HepG2 (cell line): ENCODE data around the gene KIAA0232.

Source experiments
- FOSL2 ChIP-seq: sonication (generic); formaldehyde crosslinking; IDR thresholded peaks from 2 replicates; pipeline ENCODE4 v1.4.0; 2020; ENCODE audit warnings: missing genetic modification reagents
- FOXJ3 ChIP-seq: sonication (generic); formaldehyde crosslinking; IDR thresholded peaks from 2 replicates; pipeline ENCODE4 v1.4.0; 2020; ENCODE audit warnings: missing genetic modification reagents, mild to moderate bottlenecking, borderline replicate concordance
- GABPA ChIP-seq, 2 experiments: IDR thresholded peaks; 2 replicates each; pipeline ENCODE4 v1.6.1; 2011 to 2016; ENCODE audit warnings: low read depth in 2 of 2, low read length in 1 of 2, missing biosample characterization in 1 of 2, missing genetic modification characterization in 1 of 2
- JUNB ChIP-seq: sonication (generic); formaldehyde crosslinking; IDR thresholded peaks from 2 replicates; pipeline ENCODE4 v1.8.0; 2022; ENCODE audit warnings: missing genetic modification reagents, mild to moderate bottlenecking, borderline replicate concordance
- PCBP2 ChIP-seq: fragments of 200-400 bp; formaldehyde crosslinking; optimal IDR thresholded peaks from 2 replicates; pipeline ENCODE3; 2018; ENCODE audit warnings: low read length, low read depth; ENCODE audit not compliant: poor library complexity, severe bottlenecking
- POLR2A ChIP-seq, 2 experiments: IDR thresholded peaks; 2 replicates each; pipeline ENCODE4 v1.6.1; 2011; ENCODE audit warnings: low read depth in 2 of 2, low read length in 2 of 2, mild to moderate bottlenecking in 1 of 2, moderate library complexity in 1 of 2; ENCODE audit not compliant: insufficient read depth in 1 of 2
- RBM22 ChIP-seq: fragments of 200-400 bp; formaldehyde crosslinking; optimal IDR thresholded peaks from 2 replicates; pipeline ENCODE3; 2017; ENCODE audit warnings: mild to moderate bottlenecking, low read length, moderate library complexity
- RXRB ChIP-seq: IDR thresholded peaks from 2 replicates; pipeline ENCODE4 v1.6.1; 2016; ENCODE audit warnings: borderline replicate concordance, missing genetic modification reagents, missing compliant biosample characterization
- SUZ12 ChIP-seq: fragments of 150-350 bp; IDR thresholded peaks from 2 replicates; pipeline ENCODE4 v1.6.1; 2014; ENCODE audit warnings: low read depth, low read length
- ZNF263 ChIP-seq: sonication (generic); formaldehyde crosslinking; IDR thresholded peaks from 2 replicates; pipeline ENCODE4 v1.4.0; 2020; ENCODE audit warnings: missing genetic modification reagents
- ZNF670 ChIP-seq: sonication (generic); formaldehyde crosslinking; IDR thresholded peaks from 2 replicates; pipeline ENCODE4 v1.8.0; 2022; ENCODE audit warnings: mild to moderate bottlenecking, missing genetic modification reagents, borderline replicate concordance
- ZNF784 ChIP-seq: sonication (generic); formaldehyde crosslinking; IDR thresholded peaks from 2 replicates; pipeline ENCODE4 v1.5.1; 2020; ENCODE audit warnings: missing genetic modification reagents, mild to moderate bottlenecking, borderline replicate concordance
- ZSCAN30 ChIP-seq: sonication (generic); formaldehyde crosslinking; IDR thresholded peaks from 2 replicates; pipeline ENCODE4 v1.5.0; 2020; ENCODE audit warnings: mild to moderate bottlenecking, missing genetic modification reagents
- TF ChIP-seq, protein P1 (sequence below): sonication (generic); formaldehyde crosslinking; IDR thresholded peaks from 2 replicates; pipeline ENCODE4 v1.4.0; 2020; ENCODE audit warnings: mild to moderate bottlenecking, missing genetic modification reagents

GRCh38 chr4:6778435-6778834, 4.1 kb upstream of the KIAA0232 start:
- TF ChIP-seq ZSCAN30 (CRISPR knock-in tag) (no peak), GABPA (IDR thresholded peaks at IDR 0.05; ENCODE audit: low read depth, low read length) (no peak), GABPA (CRISPR knock-in tag; IDR thresholded peaks at IDR 0.05; ENCODE audit: low read depth) (no peak), ZNF670 (no peak), POLR2A (IDR thresholded peaks at IDR 0.05; ENCODE audit: insufficient read depth in 1 of 2, low read depth in 2 of 2, low read length in 2 of 2) (no peak), JUNB (no peak), RBM22 (no peak), PCBP2 (no peak), SUZ12 (no peak), ZNF263 (CRISPR knock-in tag) (peak; percentile 50; the same call in 1 of the 2 replicates), FOXJ3 (no peak), RXRB (CRISPR knock-in tag) (no peak), FOSL2 (CRISPR knock-in tag) (no peak), ZNF784 (CRISPR knock-in tag) (no peak)
- TF ChIP-seq, protein P1, sequence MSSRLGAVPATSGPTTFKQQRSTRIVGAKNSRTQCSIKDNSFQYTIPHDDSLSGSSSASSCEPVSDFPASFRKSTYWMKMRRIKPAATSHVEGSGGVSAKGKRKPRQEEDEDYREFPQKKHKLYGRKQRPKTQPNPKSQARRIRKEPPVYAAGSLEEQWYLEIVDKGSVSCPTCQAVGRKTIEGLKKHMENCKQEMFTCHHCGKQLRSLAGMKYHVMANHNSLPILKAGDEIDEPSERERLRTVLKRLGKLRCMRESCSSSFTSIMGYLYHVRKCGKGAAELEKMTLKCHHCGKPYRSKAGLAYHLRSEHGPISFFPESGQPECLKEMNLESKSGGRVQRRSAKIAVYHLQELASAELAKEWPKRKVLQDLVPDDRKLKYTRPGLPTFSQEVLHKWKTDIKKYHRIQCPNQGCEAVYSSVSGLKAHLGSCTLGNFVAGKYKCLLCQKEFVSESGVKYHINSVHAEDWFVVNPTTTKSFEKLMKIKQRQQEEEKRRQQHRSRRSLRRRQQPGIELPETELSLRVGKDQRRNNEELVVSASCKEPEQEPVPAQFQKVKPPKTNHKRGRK (CRISPR knock-in tag) = no peak
